Activated naive CD4-positive, alpha-beta T cell treated with anti-CD3 and anti-CD28 coated beads, Interleukin-2, amount 50 U/mL, for 72 hours (primary cell): ENCODE results near the gene GALNT8. TPM values are rescaled to one million over a fixed set of nuclear protein-coding genes. Genes with fewer than 3 reads are reported as not detected.

Experiments
- ATAC-seq, 2 donors: fragments of 150-1000 bp; cut with Tn5 transposase; 2 replicates each; pipeline ENCODE4 v1.10.0; 2021; ENCODE audit warnings: mild to moderate bottlenecking in 2 of 2, moderate library complexity in 2 of 2
- DNase-seq, 2 donors: peaks; one replicate each; pipeline ENCODE4 v3.0.0; 2021 to 2022; ENCODE audit warnings: low spot score in 2 of 2
- H3K27ac Mint-ChIP-seq, 2 donors: one replicate each; pipeline ENCODE4 v1.8.0; 2022; ENCODE audit warnings: mild to moderate bottlenecking in 2 of 2, mixed read lengths in 2 of 2
- H3K36me3 Mint-ChIP-seq, 2 donors: one replicate each; pipeline ENCODE4 v1.8.0; 2022; ENCODE audit warnings: mixed read lengths in 2 of 2
- H3K9me3 Mint-ChIP-seq, 2 donors: one replicate each; pipeline ENCODE4 v1.8.0; 2022; ENCODE audit warnings: mixed read lengths in 2 of 2
- total RNA-seq, 2 donors: library from RNA; stranded (reverse); gene quantifications; one replicate each; pipeline ENCODE4 v1.2.3, GENCODE V29; 2022

The GALNT8 gene
- total RNA-seq, 2 donors from 2014 or later = 0.32 to 1.8 TPM

GRCh38 chr12:4775936-4776335, 55.7 kb downstream of the GALNT8 start:
- no peak for ATAC-seq

GRCh38 chr12:4779749-4780148, 59.5 kb downstream of the GALNT8 start:
- ATAC-seq (no peak), DNase-seq (no peak)
- peaks cover 0 to 3% of the 10 kb centered on the region in 2 donors for H3K9me3 Mint-ChIP-seq
- H3K27ac Mint-ChIP-seq = peak overlapping the region in 1 of 2 donors; percentile 31
- peaks cover 0 to 3% of the 10 kb centered on the region in 2 donors for H3K36me3 Mint-ChIP-seq

More at GRCh38 chr12:4775936-4776335, 55.7 kb downstream of the GALNT8 start:
- Mint-ChIP-seq H3K9me3 (no peaks in the 10 kb centered on the region), H3K27ac (no peak overlapping the region), H3K36me3 (no peaks in the 10 kb centered on the region)
- DNase-seq = no peak

GRCh38 chr12:4780641-4781611, 60.7 kb downstream of the GALNT8 start:
- Mint-ChIP-seq H3K27ac (no peak overlapping the region), H3K36me3 (peaks cover 0 to 9% of the 10 kb centered on the region in 2 donors), H3K9me3 (peaks cover 0 to 4% of the 10 kb centered on the region in 2 donors)
- no peak for DNase-seq
- no peak for ATAC-seq

GRCh38 chr12:4784404-4785054, 64.3 kb downstream of the GALNT8 start:
- H3K27ac Mint-ChIP-seq = peak overlapping the region in 1 of 2 donors; percentile 9
- DNase-seq = no peak
- peaks cover 0 to 9% of the 10 kb centered on the region in 2 donors for H3K36me3 Mint-ChIP-seq
- ATAC-seq = no peak
- H3K9me3 Mint-ChIP-seq = peaks cover 0 to 4% of the 10 kb centered on the region in 2 donors

- Mint-ChIP-seq H3K27ac (no peak overlapping the region), H3K9me3 (peaks cover 0 to 4% of the 10 kb centered on the region in 2 donors)
- ATAC-seq = no peak
Measured at GRCh38 chr12:4786795-4787194, 66.6 kb downstream of the GALNT8 start.

GRCh38 chr12:4787965-4788364, 67.8 kb downstream of the GALNT8 start:
- peaks cover 0 to 4% of the 10 kb centered on the region in 2 donors for H3K9me3 Mint-ChIP-seq
- H3K36me3 Mint-ChIP-seq = peaks cover 0 to 9% of the 10 kb centered on the region in 2 donors
- no peak overlapping the region for H3K27ac Mint-ChIP-seq
- DNase-seq (no peak), ATAC-seq (no peak)

More at GRCh38 chr12:4786795-4787194, 66.6 kb downstream of the GALNT8 start:
- peaks cover 0 to 9% of the 10 kb centered on the region in 2 donors for H3K36me3 Mint-ChIP-seq
- no peak for DNase-seq

- H3K36me3 Mint-ChIP-seq = peaks cover 0 to 5% of the 10 kb centered on the region in 2 donors
- H3K9me3 Mint-ChIP-seq = peaks cover 0 to under 1% of the 10 kb centered on the region in 2 donors
- no peak for DNase-seq
- ATAC-seq = no peak
- H3K27ac Mint-ChIP-seq = peak overlapping the region in 1 of 2 donors; percentile 12
Measured at GRCh38 chr12:4789776-4790175, 69.6 kb downstream of the GALNT8 start.

- ATAC-seq (no peak), DNase-seq (no peak)
- Mint-ChIP-seq H3K27ac (no peak overlapping the region), H3K36me3 (no peaks in the 10 kb centered on the region), H3K9me3 (no peaks in the 10 kb centered on the region)
Measured at GRCh38 chr12:4791497-4791896, 71.3 kb downstream of the GALNT8 start.

- H3K36me3 Mint-ChIP-seq = no peaks in the 10 kb centered on the region
- no peak for DNase-seq
- no peak overlapping the region for H3K27ac Mint-ChIP-seq
- ATAC-seq = no peak
- no peaks in the 10 kb centered on the region for H3K9me3 Mint-ChIP-seq
Measured at GRCh38 chr12:4794491-4794890, 74.3 kb downstream of the GALNT8 start.

- Mint-ChIP-seq H3K36me3 (no peaks in the 10 kb centered on the region), H3K27ac (no peak overlapping the region), H3K9me3 (no peaks in the 10 kb centered on the region)
- ATAC-seq (no peak), DNase-seq (no peak)
Measured at GRCh38 chr12:4796216-4796615, 76.0 kb downstream of the GALNT8 start.

GRCh38 chr12:4796694-4797482, 76.7 kb downstream of the GALNT8 start:
- DNase-seq (no peak), ATAC-seq (no peak)
- Mint-ChIP-seq H3K9me3 (no peaks in the 10 kb centered on the region), H3K36me3 (no peaks in the 10 kb centered on the region), H3K27ac (peak overlapping the region in 1 of 2 donors; percentile 15)

- Mint-ChIP-seq H3K9me3 (no peaks in the 10 kb centered on the region), H3K36me3 (no peaks in the 10 kb centered on the region), H3K27ac (no peak overlapping the region)
- ATAC-seq (no peak), DNase-seq (no peak)
Measured at GRCh38 chr12:4800555-4800954, 80.4 kb downstream of the GALNT8 start.

- Mint-ChIP-seq H3K27ac (no peak overlapping the region), H3K36me3 (no peaks in the 10 kb centered on the region), H3K9me3 (no peaks in the 10 kb centered on the region)
- DNase-seq (no peak), ATAC-seq (peak in 1 of 2 donors; percentile 21)
Measured at GRCh38 chr12:4802841-4803240, 82.6 kb downstream of the GALNT8 start.

- Mint-ChIP-seq H3K36me3 (peaks cover 8% of the 10 kb centered on the region in 2 donors), H3K27ac (peak overlapping the region; percentile 6 to 21), H3K9me3 (no peaks in the 10 kb centered on the region)
- DNase-seq = no peak
- ATAC-seq = peak; percentile 71 to 73
Measured at GRCh38 chr12:4806439-4807115, 86.4 kb downstream of the GALNT8 start.

- Mint-ChIP-seq H3K9me3 (no peaks in the 10 kb centered on the region), H3K36me3 (peaks cover 8 to 11% of the 10 kb centered on the region in 2 donors), H3K27ac (peak overlapping the region in 1 of 2 donors; percentile 6)
- peak in 1 of 2 donors; percentile 64 for ATAC-seq
- DNase-seq = no peak
Measured at GRCh38 chr12:4807116-4807783, 87.0 kb downstream of the GALNT8 start.
